HG02870 (cell line): ENCODE measurements around the gene P3H2.
A peak's percentile ranks its signal among the peaks of the same experiment; 100 is the strongest.

Source experiments
- ATAC-seq: cut with Tn5 transposase; IDR thresholded peaks from one replicate; pipeline ENCODE4 v1.9.1; 2021; ENCODE audit warnings: mild to moderate bottlenecking, moderate library complexity; ENCODE audit not compliant: unreplicated experiment

P3H2 gene

GRCh38 chr3:190019844-190020243 is 100.9 kb downstream of the P3H2 start:
- no peak for ATAC-seq

- no peak for ATAC-seq
These were observed 101.7 kb downstream of the P3H2 start for GRCh38 chr3:190019006-190019405.

GRCh38 chr3:190018460-190018859 is 102.2 kb downstream of the P3H2 start:
- ATAC-seq, result no peak

GRCh38 chr3:190017521-190018288 is 103.0 kb downstream of the P3H2 start:
- no peak for ATAC-seq

GRCh38 chr3:190016966-190017365 is 103.7 kb downstream of the P3H2 start:
- no peak for ATAC-seq

GRCh38 chr3:190014940-190015339 is 105.8 kb downstream of the P3H2 start:
- peak; percentile 48 for ATAC-seq

GRCh38 chr3:190013943-190014924 is 106.5 kb downstream of the P3H2 start:
- ATAC-seq, result peak; percentile 48

GRCh38 chr3:190012784-190013183 is 107.9 kb downstream of the P3H2 start:
- no peak for ATAC-seq

- ATAC-seq, result no peak
These were observed 108.3 kb downstream of the P3H2 start for GRCh38 chr3:190012314-190012782.

GRCh38 chr3:190010486-190010885 is 110.2 kb downstream of the P3H2 start:
- no peak for ATAC-seq

- ATAC-seq, result no peak
These were observed 111.1 kb downstream of the P3H2 start for GRCh38 chr3:190009614-190010013.

GRCh38 chr3:190008432-190008831 is 112.3 kb downstream of the P3H2 start:
- ATAC-seq, result no peak

- no peak for ATAC-seq
These were observed 115.2 kb downstream of the P3H2 start for GRCh38 chr3:190005343-190006113.

GRCh38 chr3:190004656-190005055 is 116.0 kb downstream of the P3H2 start:
- no peak for ATAC-seq

- ATAC-seq, result no peak
These were observed 117.0 kb downstream of the P3H2 start for GRCh38 chr3:190003681-190004123.

- no peak for ATAC-seq
These were observed 117.6 kb downstream of the P3H2 start for GRCh38 chr3:190003068-190003467.

GRCh38 chr3:190001426-190001825 is 119.3 kb downstream of the P3H2 start:
- ATAC-seq, result no peak

- ATAC-seq, result no peak
These were observed 119.9 kb downstream of the P3H2 start for GRCh38 chr3:190000861-190001196.

- no peak for ATAC-seq
These were observed 120.4 kb downstream of the P3H2 start for GRCh38 chr3:190000187-190000860.

- no peak for ATAC-seq
These were observed 121.0 kb downstream of the P3H2 start for GRCh38 chr3:189999718-190000117.
